ENCODE measurements around the gene ESRRA. TPM values are rescaled to one million over a fixed set of nuclear protein-coding genes. Genes with fewer than 3 reads are reported as not detected.
A peak's percentile ranks its signal among the peaks of the same experiment; 100 is the strongest.

ESRRA gene
- total and polyA plus RNA-seq, 9 of the 15 experiments (the other 6 are each of a cell fraction or from before 2014, with no cell fraction given), result 0.27 to 89.7 (median 23.7) TPM

DNA sequence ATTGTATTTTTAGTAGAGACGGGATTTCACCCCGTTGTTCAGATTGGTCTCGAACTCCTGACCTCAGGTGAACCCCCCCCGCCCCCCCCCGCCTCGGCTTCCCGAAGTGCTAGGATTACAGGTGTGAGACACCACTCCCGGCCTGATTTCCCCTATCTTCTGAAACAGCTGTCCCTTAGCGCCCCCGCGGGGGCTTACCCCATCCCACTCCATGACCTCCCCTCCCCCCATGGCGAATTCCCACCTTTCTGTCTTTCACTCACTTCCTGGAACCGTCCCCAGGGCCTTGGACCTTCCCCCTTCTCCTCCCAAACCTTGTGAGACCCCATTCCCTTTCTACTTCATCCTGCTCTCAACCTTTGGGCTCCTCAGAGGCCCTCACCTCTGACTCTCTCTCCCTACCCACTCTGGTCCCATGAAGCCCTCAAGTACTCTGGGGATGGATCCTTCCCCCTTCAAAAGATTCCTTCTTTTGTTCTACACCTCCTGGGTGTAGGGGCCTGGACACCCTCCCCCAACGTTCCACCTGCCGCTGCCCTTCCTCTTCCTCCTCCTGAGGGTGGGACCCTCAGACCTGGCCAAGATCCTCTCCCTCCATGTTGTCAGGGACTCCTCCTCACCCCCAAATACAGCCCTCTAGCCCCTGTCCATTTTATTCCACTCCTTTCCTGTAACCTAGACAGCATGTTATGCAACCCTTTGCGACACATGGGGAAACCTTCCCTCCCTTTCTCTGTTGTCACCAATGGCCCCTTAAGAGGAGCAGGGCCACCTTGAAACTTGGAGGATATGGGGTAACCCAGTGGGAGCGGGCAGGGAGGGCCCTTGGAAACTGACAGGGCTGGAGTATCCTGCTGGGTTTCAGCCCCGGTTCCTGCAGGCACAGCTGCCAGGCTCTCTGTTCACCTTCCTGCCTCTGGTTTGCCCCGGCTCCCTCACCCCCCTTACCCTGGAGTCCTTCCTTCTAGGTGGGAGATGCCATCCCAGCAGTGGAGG, 13.7 kb downstream of the ESRRA start (continued):
- TF ChIP-seq ZBTB40 (IDR thresholded peaks at IDR 0.05) (peak; percentile 33; the same call in 1 of the 2 replicates), ZBTB40 (CRISPR knock-in tag; IDR thresholded peaks at IDR 0.05) (no peak), ZNF12 (CRISPR knock-in tag; IDR thresholded peaks at IDR 0.05) (no peak), TEAD4 (IDR thresholded peaks at IDR 0.05; ENCODE audit: low read length) (peak; percentile 20; the same call in 1 of the 2 replicates), TEAD4 (CRISPR knock-in tag; IDR thresholded peaks at IDR 0.05; ENCODE audit: borderline replicate concordance) (no peak), ZC3H4 (CRISPR knock-in tag; IDR thresholded peaks at IDR 0.05; ENCODE audit: borderline replicate concordance) (0 out of 2 replicates have a peak, but pooled peaks have one; percentile 29), NKRF (IDR thresholded peaks at IDR 0.05; ENCODE audit: borderline replicate concordance) (0 out of 2 replicates have a peak, but pooled peaks have one; percentile 37), CHCHD3 (CRISPR knock-in tag; IDR thresholded peaks at IDR 0.05) (no peak), NCOR1 (IDR thresholded peaks at IDR 0.05) (peak; percentile 49)
- TF ChIP-seq, protein P1, sequence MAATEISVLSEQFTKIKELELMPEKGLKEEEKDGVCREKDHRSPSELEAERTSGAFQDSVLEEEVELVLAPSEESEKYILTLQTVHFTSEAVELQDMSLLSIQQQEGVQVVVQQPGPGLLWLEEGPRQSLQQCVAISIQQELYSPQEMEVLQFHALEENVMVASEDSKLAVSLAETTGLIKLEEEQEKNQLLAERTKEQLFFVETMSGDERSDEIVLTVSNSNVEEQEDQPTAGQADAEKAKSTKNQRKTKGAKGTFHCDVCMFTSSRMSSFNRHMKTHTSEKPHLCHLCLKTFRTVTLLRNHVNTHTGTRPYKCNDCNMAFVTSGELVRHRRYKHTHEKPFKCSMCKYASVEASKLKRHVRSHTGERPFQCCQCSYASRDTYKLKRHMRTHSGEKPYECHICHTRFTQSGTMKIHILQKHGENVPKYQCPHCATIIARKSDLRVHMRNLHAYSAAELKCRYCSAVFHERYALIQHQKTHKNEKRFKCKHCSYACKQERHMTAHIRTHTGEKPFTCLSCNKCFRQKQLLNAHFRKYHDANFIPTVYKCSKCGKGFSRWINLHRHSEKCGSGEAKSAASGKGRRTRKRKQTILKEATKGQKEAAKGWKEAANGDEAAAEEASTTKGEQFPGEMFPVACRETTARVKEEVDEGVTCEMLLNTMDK (IDR thresholded peaks at IDR 0.05; ENCODE audit: borderline replicate concordance, insufficient read depth, low read depth, low read length, poor library complexity, severe bottlenecking), result no peak
